Vagina (tissue), 2 donors: Measurements from ENCODE around the gene BCL11A. TPM values are rescaled to one million over a fixed set of nuclear protein-coding genes. Genes with fewer than 3 reads are reported as not detected.

ENCODE experiments used
- DNase-seq, 2 donors: peaks; one replicate each; pipeline ENCODE4 v3.0.0-alpha.2; 2017; ENCODE audit errors: extremely low spot score in 2 of 2
- H3K27ac ChIP-seq: fragments of 200-600 bp; sonication (generic); one replicate; pipeline ENCODE4 v1.5.1; 2019
- H3K27me3 ChIP-seq: fragments of 200-600 bp; sonication (generic); one replicate; pipeline ENCODE4 v1.5.1; 2019
- H3K36me3 ChIP-seq, 2 donors: fragments of 200-600 bp; sonication (generic); one replicate each; pipeline ENCODE4 v1.5.1; 2017 to 2019
- H3K4me1 ChIP-seq: fragments of 200-600 bp; sonication (generic); one replicate; pipeline ENCODE4 v1.5.1; 2019
- H3K4me3 ChIP-seq, 2 donors: fragments of 200-600 bp; sonication (generic); 1 replicate in 1 of 2; 2 replicates in 1 of 2; pipeline ENCODE4 v1.5.1; 2016 to 2019
- H3K9me3 ChIP-seq: fragments of 200-600 bp; sonication (generic); one replicate; pipeline ENCODE4 v1.5.1; 2019
- CTCF ChIP-seq, 3 experiments: fragments of 450-650 bp in 2 of 3; fragments of 200-600 bp in 1 of 3; sonication (generic) in 1 of 3; IDR thresholded peaks; one replicate each; pipeline ENCODE4 v1.5.1; 2017 to 2019; ENCODE audit warnings: antibody characterized with exemption in 3 of 3, mild to moderate bottlenecking in 2 of 3, moderate library complexity in 2 of 3
- POLR2A ChIP-seq, 2 donors: fragments of 450-650 bp; IDR thresholded peaks; one replicate each; pipeline ENCODE4 v1.6.1; 2017; ENCODE audit warnings: antibody characterized with exemption in 2 of 2, mild to moderate bottlenecking in 2 of 2, moderate library complexity in 2 of 2
- POLR2AphosphoS5 ChIP-seq, 2 donors: sonication (generic); formaldehyde crosslinking; IDR thresholded peaks; one replicate each; pipeline ENCODE4 v1.9.0; 2017; ENCODE audit warnings: antibody characterized with exemption in 2 of 2, mild to moderate bottlenecking in 2 of 2, low read depth in 1 of 2; ENCODE audit not compliant: insufficient read depth in 1 of 2
- intact Hi-C: fragments of 100-400 bp; cut with DNase I; formaldehyde crosslinking; loops from one replicate; pipeline ENCODE4 v1.15.1; 2023
- total RNA-seq: library from RNA; depleted of rRNA; stranded (reverse); fragments of >200 nt; gene quantifications from one replicate; pipeline ENCODE4 v1.2.3, GENCODE V29; 2016

The BCL11A gene
- total RNA-seq, 1 donor from 2014 or later, result 48.4 TPM

GRCh38 chr2:60551240-60552077, 2.0 kb downstream of the BCL11A start:
- H3K36me3 ChIP-seq, result no peaks in the 10 kb centered on the region
- peak overlapping the region; percentile 49 to 55 for H3K4me3 ChIP-seq
- TF ChIP-seq POLR2AphosphoS5 (IDR thresholded peaks at IDR 0.05; ENCODE audit: insufficient read depth in 1 of 2, low read depth in 1 of 2), result no peak
- no peak for TF ChIP-seq CTCF (IDR thresholded peaks at IDR 0.05)
- TF ChIP-seq POLR2A (IDR thresholded peaks at IDR 0.05), result no peak
- H3K27ac ChIP-seq, result peak overlapping the region; percentile 64
- intact Hi-C loops, result no loop called here
- no peaks in the 10 kb centered on the region for H3K9me3 ChIP-seq
- no peak for DNase-seq
- peaks cover 67% of the 10 kb centered on the region for H3K4me1 ChIP-seq
- no peaks in the 10 kb centered on the region for H3K27me3 ChIP-seq

- DNase-seq, result no peak
- Histone ChIP-seq H3K27ac (peak overlapping the region; percentile 64), H3K27me3 (no peaks in the 10 kb centered on the region), H3K9me3 (no peaks in the 10 kb centered on the region), H3K36me3 (no peaks in the 10 kb centered on the region), H3K4me1 (peaks cover 62% of the 10 kb centered on the region), H3K4me3 (peak overlapping the region; percentile 49 to 55)
- intact Hi-C loops, result no loop called here
- TF ChIP-seq POLR2A (IDR thresholded peaks at IDR 0.05) (no peak), POLR2AphosphoS5 (IDR thresholded peaks at IDR 0.05; ENCODE audit: insufficient read depth in 1 of 2, low read depth in 1 of 2) (no peak), CTCF (IDR thresholded peaks at IDR 0.05) (no peak)
Observed at GRCh38 chr2:60550984-60551239, 2.5 kb downstream of the BCL11A start.

GRCh38 chr2:60550178-60550983, 3.1 kb downstream of the BCL11A start:
- Histone ChIP-seq H3K4me3 (peak overlapping the region; percentile 49 to 55), H3K36me3 (no peaks in the 10 kb centered on the region), H3K27me3 (no peaks in the 10 kb centered on the region), H3K27ac (peak overlapping the region; percentile 64), H3K9me3 (no peaks in the 10 kb centered on the region), H3K4me1 (peaks cover 57% of the 10 kb centered on the region)
- no peak for DNase-seq
- intact Hi-C loops, result no loop called here
- peak in 2 of 3 experiments; percentile 30 to 40 for TF ChIP-seq CTCF (IDR thresholded peaks at IDR 0.05)
- no peak for TF ChIP-seq POLR2A (IDR thresholded peaks at IDR 0.05)

GRCh38 chr2:60549928-60550177, 3.6 kb downstream of the BCL11A start:
- peak overlapping the region; percentile 64 for H3K27ac ChIP-seq
- H3K27me3 ChIP-seq, result no peaks in the 10 kb centered on the region
- no peaks in the 10 kb centered on the region for H3K36me3 ChIP-seq
- H3K4me1 ChIP-seq, result peaks cover 57% of the 10 kb centered on the region
- H3K9me3 ChIP-seq, result no peaks in the 10 kb centered on the region
- DNase-seq, result no peak
- intact Hi-C loops, result no loop called here
- H3K4me3 ChIP-seq, result peak overlapping the region; percentile 49 to 55
- TF ChIP-seq POLR2AphosphoS5 (IDR thresholded peaks at IDR 0.05; ENCODE audit: insufficient read depth in 1 of 2, low read depth in 1 of 2) (no peak), POLR2A (IDR thresholded peaks at IDR 0.05) (no peak), CTCF (IDR thresholded peaks at IDR 0.05) (no peak)
